Stomach (tissue), 4 donors: ENCODE results near the gene TYRO3.

Experiments
- CTCF ChIP-seq, 7 experiments: fragments of 450-650 bp in 4 of 7; fragments of 200-600 bp in 3 of 7; sonication (generic) in 3 of 7; IDR thresholded peaks; one replicate each; pipeline ENCODE4 v1.5.1; 2016 to 2019; ENCODE audit warnings: antibody characterized with exemption in 7 of 7, control low read depth in 2 of 7, mild to moderate bottlenecking in 1 of 7
- EP300 ChIP-seq: sonication (generic); formaldehyde crosslinking; IDR thresholded peaks from one replicate; pipeline ENCODE4 v1.6.1; 2017; ENCODE audit warnings: antibody characterized with exemption
- POLR2A ChIP-seq, 4 donors: fragments of 450-650 bp; IDR thresholded peaks; one replicate each; pipeline ENCODE4 v1.6.1; 2016; ENCODE audit warnings: antibody characterized with exemption in 4 of 4, control low read depth in 2 of 4, mild to moderate bottlenecking in 1 of 4, moderate library complexity in 1 of 4
- POLR2AphosphoS5 ChIP-seq, 3 donors: sonication (generic); formaldehyde crosslinking; IDR thresholded peaks; one replicate each; pipeline ENCODE4 v1.6.1; 2016; ENCODE audit warnings: antibody characterized with exemption in 3 of 3

GRCh38 chr15:41578736-41579383 is 19.8 kb downstream of the TYRO3 start:
- no peak for TF ChIP-seq CTCF (IDR thresholded peaks at IDR 0.05)
- no peak for TF ChIP-seq POLR2A (IDR thresholded peaks at IDR 0.05)
- TF ChIP-seq POLR2AphosphoS5 (IDR thresholded peaks at IDR 0.05), result no peak
- TF ChIP-seq EP300, result no peak
